ENCODE results near the gene AP1AR.

Gene AP1AR

DNA sequence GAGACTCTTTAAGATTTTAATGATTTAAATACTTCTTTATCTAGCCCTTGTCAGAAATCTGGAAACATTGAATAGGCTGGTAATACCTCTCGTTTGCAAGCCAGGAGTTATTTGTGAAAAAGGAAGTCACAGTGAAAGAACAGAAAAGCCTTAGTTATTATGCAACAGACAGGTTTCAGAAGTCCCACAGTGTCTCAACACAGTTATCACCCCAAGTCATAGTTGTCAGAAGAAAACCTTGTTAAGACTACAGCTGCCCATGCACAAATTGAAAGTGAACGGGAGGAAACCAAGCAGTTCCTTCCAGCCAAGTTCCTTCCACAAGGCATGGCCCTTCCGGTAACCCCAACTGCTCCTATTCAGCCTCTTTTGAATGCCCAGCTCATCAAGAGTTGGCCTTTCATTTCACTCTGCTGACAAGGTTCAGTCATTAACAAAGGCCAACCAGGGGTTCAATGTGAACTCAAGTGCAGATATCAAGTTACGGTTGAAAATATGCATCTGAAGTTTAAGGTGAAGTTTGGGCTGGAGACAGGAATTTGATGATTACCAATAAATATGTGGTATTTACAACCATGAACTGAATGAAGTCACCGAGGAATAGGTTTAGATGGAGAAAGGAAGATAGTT, 81.1 kb downstream of the AP1AR start:
- no peak for DNase-seq (ENCODE audit: low read depth)

DNA sequence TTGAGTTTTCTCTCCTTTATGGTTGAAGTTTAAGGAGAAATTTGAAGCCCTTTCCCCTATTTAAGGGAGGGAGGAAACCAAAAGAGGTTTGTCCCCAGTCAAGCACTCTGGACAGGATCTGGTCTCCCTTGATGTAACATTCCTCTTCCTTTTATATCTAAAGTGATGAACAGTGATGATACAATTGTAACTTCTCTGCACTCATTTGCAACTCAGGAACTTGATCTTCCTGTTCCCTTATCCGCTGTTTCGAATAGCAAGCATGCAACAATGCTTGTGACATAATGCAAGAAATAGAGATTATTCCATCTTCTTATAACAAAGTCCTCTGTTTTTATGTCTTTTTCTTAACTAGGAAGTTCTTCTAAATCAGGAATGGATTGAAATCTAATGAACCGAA, 83.9 kb downstream of the AP1AR start:
- no peak for DNase-seq (ENCODE audit: low read depth)

DNA sequence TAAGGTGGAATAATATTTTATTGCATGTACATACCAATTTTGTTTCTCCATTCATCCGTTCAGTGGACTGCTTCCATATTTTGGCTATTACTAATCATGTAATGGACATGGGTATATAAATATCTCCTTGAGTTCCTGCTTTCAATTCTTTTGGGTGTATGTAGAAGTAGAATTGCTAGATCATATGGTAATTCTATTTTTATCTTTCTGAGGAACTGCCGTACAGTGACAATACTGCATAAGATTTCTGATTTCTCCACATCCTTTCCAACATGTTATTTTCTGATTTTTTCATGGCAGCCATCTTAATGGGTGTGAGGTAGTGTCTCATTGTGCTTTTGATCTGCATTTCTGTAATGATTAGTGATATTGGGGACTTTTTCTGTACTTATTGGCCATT, 84.8 kb downstream of the AP1AR start:
- no peak for DNase-seq (ENCODE audit: low read depth)

DNA sequence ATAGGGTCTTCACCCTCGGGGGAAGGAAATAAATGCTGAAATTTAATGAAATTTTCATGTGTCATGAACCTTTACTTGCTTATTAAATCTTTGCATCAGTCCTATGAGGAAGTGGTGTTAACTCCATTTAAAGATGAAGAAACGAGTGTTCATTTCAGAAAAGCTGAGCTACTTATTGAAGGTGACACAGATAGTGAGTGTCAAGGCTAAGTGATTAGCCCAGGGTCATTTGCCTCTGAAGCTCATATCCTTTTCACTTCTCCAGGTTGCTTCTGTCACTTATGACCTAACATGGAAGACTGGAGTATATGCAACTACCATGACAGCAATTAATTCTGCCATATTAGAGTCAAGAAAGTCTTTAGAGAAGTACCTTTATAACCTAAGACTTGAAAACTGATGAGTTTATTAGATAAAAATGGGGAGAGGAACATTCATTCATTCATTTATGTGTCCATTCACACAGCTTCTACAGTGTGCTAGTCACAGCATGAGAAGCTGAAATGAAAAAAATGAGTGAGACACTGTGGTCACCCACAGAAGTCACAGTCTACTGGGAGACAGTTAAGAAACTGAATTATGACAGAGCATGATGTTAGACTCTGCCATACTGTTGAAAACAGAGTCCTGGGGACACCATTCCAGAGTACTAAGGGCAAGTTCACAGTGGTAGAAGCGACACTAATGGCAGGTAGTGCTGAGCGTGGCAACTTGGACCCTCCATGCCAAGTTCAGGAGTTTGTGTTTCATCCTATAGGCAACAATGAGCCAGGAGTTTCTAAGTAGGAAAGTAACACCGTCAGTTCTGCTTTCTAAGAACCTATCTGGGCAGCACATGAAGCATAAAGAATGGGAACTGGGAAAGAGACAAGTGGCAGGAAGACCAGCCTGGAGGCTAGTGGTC, 86.9 kb downstream of the AP1AR start:
- no peak for DNase-seq (ENCODE audit: low read depth)

Measured in stimulated activated CD8-positive, alpha-beta memory T cell treated with anti-CD3 and anti-CD28 coated beads, Interleukin-12 subunit alpha, Interleukin-12 subunit beta, amount 100 ng/mL, for 1 hour (primary cell).